Endothelial cell of umbilical vein (primary cell): ENCODE measurements around the gene PIGV. TPM values are rescaled to one million over a fixed set of nuclear protein-coding genes. Genes with fewer than 3 reads are reported as not detected.

ENCODE experiments used
- Bru-seq: library from RNA; stranded (reverse); fragments of 400-500 nt; gene quantifications from one replicate; lab custom pipeline; 2021; lab: Mats Ljungman, UMichigan
- BruChase-seq, 2 experiments: library from RNA; stranded (reverse); fragments of 400-500 nt; gene quantifications; one replicate each; lab custom pipeline; 2021; lab: Mats Ljungman, UMichigan
- BruUV-seq: library from RNA; stranded (reverse); fragments of 400-500 nt; replicated peaks from 2 replicates; lab custom pipeline; 2021; lab: Mats Ljungman, UMichigan
- CTCF ChIA-PET: fragments of 300-600, 350-600 bp; sonication (Branson Sonifier 250); formaldehyde crosslinking; loops from one replicate; lab custom pipeline; 2021; ENCODE audit warnings: antibody characterized with exemption, inconsistent platforms; lab: Charles Lee
- POLR2A ChIA-PET: fragments of 300-600, 350-600 bp; sonication (Branson Sonifier 250); formaldehyde crosslinking; loops from one replicate; lab custom pipeline; 2021; ENCODE audit warnings: antibody characterized with exemption, inconsistent platforms; lab: Charles Lee
- DNase-seq: peaks from one replicate; pipeline ENCODE4 v3.0.0-alpha.2; 2011; ENCODE audit warnings: low read depth, low spot score
- FAIRE-seq: peaks from 2 replicates; lab custom pipeline; 2011; peaks lifted over from hg19 to GRCh38; lab: Jason Lieb, UNC
- H2AFZ ChIP-seq: 2 replicates; pipeline ENCODE4 v1.6.0; 2012; ENCODE audit warnings: low read depth, low read length, control low read depth, inconsistent platforms
- H3K27ac ChIP-seq: 2 replicates; pipeline ENCODE4 v1.5.1; 2011; ENCODE audit warnings: low read depth, mild to moderate bottlenecking, control low read depth, low read length, moderate library complexity; ENCODE audit not compliant: insufficient read depth
- H3K27me3 ChIP-seq, 2 experiments: 2 replicates each; pipeline versions ENCODE4 v1.6.0 to v1.6.1; 2011; ENCODE audit warnings: low read length in 2 of 2, mixed read lengths in 1 of 2; ENCODE audit not compliant: control insufficient read depth in 2 of 2, insufficient read depth in 2 of 2
- H3K36me3 ChIP-seq, 2 experiments: 2 replicates in 1 of 2; 3 replicates in 1 of 2; pipeline ENCODE4 v1.5.1; 2011; ENCODE audit warnings: low read length in 2 of 2, mild to moderate bottlenecking in 1 of 2, moderate library complexity in 1 of 2; ENCODE audit not compliant: control insufficient read depth in 2 of 2, insufficient read depth in 2 of 2; ENCODE audit errors: extremely low read depth in 1 of 2
- H3K4me1 ChIP-seq: 3 replicates; pipeline ENCODE4 v1.5.1; 2011; ENCODE audit warnings: mild to moderate bottlenecking, low read length; ENCODE audit not compliant: control insufficient read depth, insufficient read depth; ENCODE audit errors: extremely low read depth
- H3K4me2 ChIP-seq: 2 replicates; pipeline ENCODE4 v1.6.1; 2011; ENCODE audit warnings: low read length, control low read depth, mixed read lengths; ENCODE audit not compliant: insufficient read depth
- H3K4me3 ChIP-seq, 3 experiments: fragments of 200-600 bp in 1 of 3; sonication (generic), shearing (Covaris generic) in 1 of 3; replicated peaks in 1 of 3; 2 replicates each; pipeline ENCODE4 v1.5.1; 2011 to 2016; ENCODE audit warnings: control low read depth in 3 of 3, low read length in 3 of 3, mild to moderate bottlenecking in 2 of 3, inconsistent platforms in 1 of 3, low read depth in 1 of 3, moderate library complexity in 1 of 3; ENCODE audit not compliant: insufficient read depth in 1 of 3
- H3K79me2 ChIP-seq: 2 replicates; pipeline ENCODE4 v1.6.0; 2012; ENCODE audit warnings: low read length, inconsistent platforms; ENCODE audit not compliant: control insufficient read depth, insufficient read depth
- H3K9ac ChIP-seq: replicated peaks from 2 replicates; pipeline ENCODE3; 2011; ENCODE audit warnings: low read length, control low read depth; ENCODE audit not compliant: insufficient read depth; ENCODE audit errors: extremely low read depth
- H3K9me1 ChIP-seq: replicated peaks from 3 replicates; pipeline ENCODE4 v1.6.0; 2011; ENCODE audit warnings: mild to moderate bottlenecking, low read length; ENCODE audit not compliant: control insufficient read depth, insufficient read depth; ENCODE audit errors: extremely low read depth
- H3K9me3 ChIP-seq: replicated peaks from 2 replicates; pipeline ENCODE4 v1.5.1; 2012; ENCODE audit warnings: low read length, inconsistent platforms; ENCODE audit not compliant: control insufficient read depth, insufficient read depth
- H4K20me1 ChIP-seq: replicated peaks from 2 replicates; pipeline ENCODE3; 2011; ENCODE audit warnings: mild to moderate bottlenecking, low read length; ENCODE audit not compliant: control insufficient read depth, insufficient read depth; ENCODE audit errors: extremely low read depth
- CTCF ChIP-seq, 2 donors: IDR thresholded peaks; 1 replicate in 1 of 2; 2 replicates in 1 of 2; pipeline ENCODE4 v1.5.1; 2011; ENCODE audit warnings: low read length in 2 of 2, mild to moderate bottlenecking in 2 of 2, moderate library complexity in 2 of 2, control low read depth in 1 of 2, inconsistent platforms in 1 of 2, low read depth in 1 of 2; ENCODE audit not compliant: insufficient read depth in 1 of 2; ENCODE audit errors: extremely low read depth in 1 of 2
- EZH2 ChIP-seq: IDR thresholded peaks from 2 replicates; pipeline ENCODE4 v1.6.1; 2012; ENCODE audit warnings: borderline replicate concordance, low read depth, mild to moderate bottlenecking, moderate library complexity, low read length, inconsistent platforms; ENCODE audit not compliant: severe bottlenecking
- JUN ChIP-seq: IDR thresholded peaks from 2 replicates; pipeline ENCODE4 v1.6.1; 2011; ENCODE audit warnings: borderline replicate concordance, low read depth; ENCODE audit not compliant: insufficient read length, insufficient read depth
- MYC ChIP-seq: IDR thresholded peaks from one replicate; pipeline ENCODE4 v1.6.1; 2011; ENCODE audit warnings: mild to moderate bottlenecking, low read depth, low read length
- POLR2A ChIP-seq: IDR thresholded peaks from 2 replicates; pipeline ENCODE4 v1.6.1; 2012; ENCODE audit warnings: low read depth, mild to moderate bottlenecking, control low read depth, low read length
- POLR2AphosphoS5 ChIP-seq: IDR thresholded peaks from 2 replicates; pipeline ENCODE4 v1.6.1; 2012; ENCODE audit warnings: low read depth, mild to moderate bottlenecking, control low read depth, low read length, moderate library complexity; ENCODE audit not compliant: insufficient read depth
- dilution Hi-C: fragments of 300-500 bp; cut with MboI; formaldehyde crosslinking; loops from one replicate; pipeline ENCODE4 v1.15.0; 2019; ENCODE audit warnings: low sequenced_read_pairs; ENCODE audit not compliant: extremely low pct_ligation_motif_present
- intact Hi-C: fragments of 100-400 bp; cut with micrococcal nuclease; formaldehyde crosslinking; loops from one replicate; pipeline ENCODE4 v1.10.0; 2022
- long read RNA-seq: library from polyadenylated mRNA; stranded (forward); transcript quantifications from one replicate; pipeline ENCODE4 v2.0.0, GENCODE V29; 2021
- polyA minus RNA-seq, 3 experiments: library from RNA; depleted of rRNA, polyadenylated mRNA; stranded (reverse); fragments of >200 nt; gene quantifications; 1 replicate in 1 of 3; 2 replicates in 2 of 3; pipeline ENCODE4 v1.2.3, GENCODE V29; 2011
- polyA plus RNA-seq, 4 experiments: library from polyadenylated mRNA; depleted of rRNA in 3 of 4; stranded (reverse) in 3 of 4; unstranded in 1 of 4; fragments of >200 nt; gene quantifications; 2 replicates each; pipeline versions ENCODE4 v1.2.1 to v1.2.3, GENCODE V29; 2011 to 2012; ENCODE audit warnings: missing spikeins in 1 of 4
- total RNA-seq: library from RNA; stranded (reverse); gene quantifications from 2 replicates; pipeline ENCODE4 v1.2.3, GENCODE V29; 2021

PIGV gene
- total RNA-seq (6.0 and 7.5 TPM in 2 replicates), polyA plus RNA-seq (11.9 and 13.3 TPM in 2 replicates), polyA minus RNA-seq (10.0 and 25.5 TPM in 2 replicates), Bru-seq, nascent RNA (percentile 53 among the genes with signal in this experiment), BruChase-seq, experiment 1, labeled RNA remaining after a 6-hour chase (percentile 58 among the genes with signal in this experiment), BruChase-seq, experiment 2, labeled RNA remaining after a 2-hour chase (percentile 45 among the genes with signal in this experiment)
- polyA plus RNA-seq (2011; cell fraction: cytosol; rRNA removed), result 6.4 and 7.3 TPM in 2 replicates
- 7.5 and 8.7 TPM in 2 replicates for polyA plus RNA-seq (2011; cell fraction: nucleus; rRNA removed)
- 4.8 and 5.3 TPM in 2 replicates for polyA plus RNA-seq (2012)
- 11.2 TPM for polyA minus RNA-seq (2011; cell fraction: cytosol; rRNA and poly(A)+ RNA removed)
- 4.7 and 6.8 TPM in 2 replicates for polyA minus RNA-seq (2011; cell fraction: nucleus; rRNA and poly(A)+ RNA removed)
- long read RNA-seq, transcript PIGV-201 (4 exons, 2,367 nt), result major isoform, 6 of 17 reads
- long read RNA-seq, partial matches to known transcripts, result 0 of 17 reads
- long read RNA-seq, other reads (novel, unspliced or antisense), result 11 of 17 reads

- peak; percentile 63 for FAIRE-seq
- no peaks in the 10 kb centered on the region for H4K20me1 ChIP-seq
- no TSS peak for BruUV-seq
Observed at GRCh38 chr1:26787706-26788514, at the start of gene PIGV. Gene PIGV (plus strand): TSS chr1:26787950. CDS start chr1:26790816, 2,866 bp downstream.

More at GRCh38 chr1:26787706-26788514, at the start of gene PIGV:
- no peaks in the 10 kb centered on the region for H3K36me3 ChIP-seq
- peak within 1 kb of the TSS; percentile 63 for H2AFZ ChIP-seq
- intact Hi-C loops (loop anchor here (2.0 kb wide), 1 partner anchor 287 kb away; no protein-coding TSS in a partner anchor), dilution Hi-C loops (loop anchor here (5.0 kb wide), 1 partner anchor 86 kb away; no protein-coding TSS in a partner anchor)
- H3K4me1 ChIP-seq, result peaks cover 48% of the 10 kb centered on the region
- ChIA-PET POLR2A (interaction anchor here (0.6 to 1.0 kb wide), 3 partner anchors 64 to 272 kb away, joined by 3 to 9 read pairs (median 4); no protein-coding TSS in a partner anchor), CTCF (interaction anchor here (0.6 to 9.4 kb wide), 34 partner anchors 9 to 751 kb away, joined by 3 to 428 read pairs (median 8); partner anchors contain the start of gene ARID1A)
- peak within 1 kb of the TSS; percentile 85 for H3K9ac ChIP-seq
- H3K9me1 ChIP-seq, result no peaks in the 10 kb centered on the region
- peak within 1 kb of the TSS; percentile 84 for H3K4me2 ChIP-seq
- TF ChIP-seq POLR2A, result peak; percentile 91
- peak; percentile 88 for TF ChIP-seq POLR2AphosphoS5
- peak in 1 of 2 donors; percentile 23 for TF ChIP-seq CTCF (IDR thresholded peaks at IDR 0.05; ENCODE audit: extremely low read depth in 1 of 2, insufficient read depth in 1 of 2, low read depth in 1 of 2, low read length in 2 of 2)
- no peak for TF ChIP-seq MYC
- TF ChIP-seq EZH2, result no peak
- no peak for TF ChIP-seq JUN
- H3K79me2 ChIP-seq, result no peaks in the 10 kb centered on the region
- peak within 1 kb of the TSS; percentile 51 to 76 (median 52) for H3K4me3 ChIP-seq
- H3K9me3 ChIP-seq, result no peaks in the 10 kb centered on the region
- DNase-seq, result peak; percentile 90
- H3K27ac ChIP-seq, result peak within 1 kb of the TSS; percentile 69
- H3K27me3 ChIP-seq, result no peaks in the 10 kb centered on the region
